Measurements from ENCODE around the gene SELE.
A peak's percentile ranks its signal among the peaks of the same experiment; 100 is the strongest.
"Not testable (repeated sequence)": the region's sequence is repeated elsewhere in the genome, so short reads cannot be mapped to it uniquely, and the experiment has no call there.

Gene SELE

DNA sequence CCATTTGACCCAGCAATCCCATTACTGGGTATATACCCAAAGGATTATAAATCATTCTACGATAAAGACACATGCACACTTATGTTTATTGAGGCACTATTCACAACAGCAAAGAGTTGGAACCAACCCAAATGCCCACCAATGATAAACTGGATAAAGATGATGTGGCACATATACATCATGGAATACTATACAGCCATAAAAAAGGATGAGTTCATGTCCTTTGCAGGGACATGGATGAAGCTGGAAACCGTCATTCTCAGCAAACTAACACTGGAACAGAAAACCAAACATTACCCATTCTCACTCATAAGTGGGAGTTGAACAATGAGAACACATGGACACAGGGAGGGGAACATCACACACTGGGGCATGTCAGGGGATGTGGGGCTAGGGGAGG lies 18.8 kb downstream of the SELE start:
- DNase-seq = not testable (repeated sequence)

DNA sequence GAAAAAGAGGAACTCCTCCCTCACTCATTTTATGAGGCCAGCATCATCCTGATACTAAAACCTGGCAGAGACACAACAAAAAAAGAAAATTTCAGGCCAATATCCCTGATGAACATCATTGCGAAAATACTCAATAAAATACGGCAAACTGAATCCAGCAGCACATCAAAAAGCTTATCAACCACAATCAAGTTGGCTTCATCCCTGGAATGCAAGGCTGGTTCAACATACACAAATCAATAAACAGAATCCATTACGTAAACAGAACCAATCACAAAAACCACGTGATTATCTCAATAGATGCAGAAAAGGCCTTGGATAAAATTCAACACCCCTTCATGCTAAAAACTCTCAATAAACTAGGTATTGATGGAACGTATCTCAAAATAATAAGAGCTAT lies 20.8 kb downstream of the SELE start:
- DNase-seq = not testable (repeated sequence)

DNA sequence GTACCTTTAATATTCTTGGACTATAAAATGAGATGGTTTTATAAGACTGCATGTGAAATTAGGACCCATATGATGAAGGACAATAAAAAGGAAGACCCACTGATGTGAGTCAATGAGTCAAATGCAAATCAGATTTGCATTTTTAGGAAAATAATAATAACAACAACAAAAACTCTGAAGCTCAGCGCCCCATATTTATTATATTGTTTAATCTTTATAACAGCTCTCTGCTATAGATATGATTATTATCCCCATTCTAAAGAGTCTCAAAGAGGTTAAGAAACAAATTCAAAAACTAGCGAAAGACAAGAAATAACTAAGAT lies 21.6 kb downstream of the SELE start:
- no peak for DNase-seq

GRCh38 chr1:169711469-169712308 lies 22.2 kb downstream of the SELE start, which contains the start of gene SELL:
TSS of gene SELL (minus strand) at chr1:169711620. CDS start at chr1:169711498, 122 bp downstream.
- DNase-seq = peak; percentile 13

- no peak for DNase-seq
Observed at GRCh38 chr1:169708647-169709046, 25.2 kb downstream of the SELE start.

- DNase-seq = no peak
Observed at GRCh38 chr1:169707912-169708604, 25.8 kb downstream of the SELE start.

- no peak for DNase-seq
Observed at GRCh38 chr1:169704797-169705196, 29.1 kb downstream of the SELE start.

- DNase-seq = no peak
Observed at GRCh38 chr1:169701261-169702005, 32.4 kb downstream of the SELE start.

DNA sequence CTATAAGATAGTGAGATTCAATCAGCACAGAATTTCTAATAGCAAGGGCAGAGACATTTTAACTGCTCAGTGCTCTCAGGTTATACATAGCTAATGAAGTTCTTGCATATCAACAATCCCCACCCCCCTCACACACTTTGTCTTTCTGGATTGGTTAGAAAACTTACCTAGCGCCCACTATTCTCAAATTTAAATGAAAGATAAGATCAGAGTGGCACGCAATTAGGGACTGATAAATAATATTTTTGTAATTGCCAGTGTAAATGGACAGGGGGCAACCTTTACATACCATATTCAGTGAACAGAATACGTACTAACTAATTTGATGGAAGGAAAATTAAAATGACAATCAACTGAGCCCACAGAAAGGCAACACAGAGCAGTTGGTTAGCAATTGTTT lies 34.2 kb downstream of the SELE start:
- no peak for DNase-seq

DNA sequence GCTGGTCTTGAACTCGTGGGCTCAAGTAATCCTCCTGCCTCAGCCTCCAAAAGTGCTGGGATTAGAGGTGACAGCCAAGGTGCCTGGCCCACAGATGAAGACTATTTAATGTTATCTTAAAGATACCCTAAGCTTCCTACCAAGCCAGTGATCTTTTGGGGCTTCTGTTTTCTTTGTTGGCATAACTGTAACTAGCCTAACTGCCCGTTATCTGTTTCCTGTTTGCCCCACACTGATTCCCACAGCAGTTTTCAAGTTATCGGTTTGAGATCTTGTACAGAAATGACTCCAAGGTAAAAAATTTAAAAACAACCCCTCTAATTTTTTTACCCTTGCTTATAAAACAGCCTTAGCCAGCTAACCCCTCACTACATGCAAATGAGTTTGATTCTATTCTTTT lies 34.9 kb downstream of the SELE start:
- no peak for DNase-seq

DNA sequence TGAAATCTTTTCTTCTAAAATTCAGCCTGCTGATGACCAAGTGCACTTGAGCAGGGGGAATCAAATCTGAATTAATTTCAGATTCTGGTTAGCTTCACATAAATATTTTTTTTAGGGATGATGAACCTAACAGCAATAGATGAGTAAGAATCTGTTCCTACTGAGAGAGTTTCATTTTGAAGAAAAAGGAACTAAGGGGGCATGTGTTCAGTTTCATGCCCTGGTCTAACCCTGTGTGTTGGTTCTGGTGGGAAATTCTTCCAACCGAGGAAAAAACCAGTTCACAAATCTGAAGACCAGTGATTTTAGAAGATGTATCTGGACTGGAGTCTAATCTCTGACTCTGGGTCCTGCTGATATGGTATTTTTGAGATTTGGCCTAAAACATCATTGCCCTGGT lies 36.1 kb downstream of the SELE start:
- no peak for DNase-seq

GRCh38 chr1:169696273-169697100 lies 37.4 kb downstream of the SELE start:
- DNase-seq = no peak

DNA sequence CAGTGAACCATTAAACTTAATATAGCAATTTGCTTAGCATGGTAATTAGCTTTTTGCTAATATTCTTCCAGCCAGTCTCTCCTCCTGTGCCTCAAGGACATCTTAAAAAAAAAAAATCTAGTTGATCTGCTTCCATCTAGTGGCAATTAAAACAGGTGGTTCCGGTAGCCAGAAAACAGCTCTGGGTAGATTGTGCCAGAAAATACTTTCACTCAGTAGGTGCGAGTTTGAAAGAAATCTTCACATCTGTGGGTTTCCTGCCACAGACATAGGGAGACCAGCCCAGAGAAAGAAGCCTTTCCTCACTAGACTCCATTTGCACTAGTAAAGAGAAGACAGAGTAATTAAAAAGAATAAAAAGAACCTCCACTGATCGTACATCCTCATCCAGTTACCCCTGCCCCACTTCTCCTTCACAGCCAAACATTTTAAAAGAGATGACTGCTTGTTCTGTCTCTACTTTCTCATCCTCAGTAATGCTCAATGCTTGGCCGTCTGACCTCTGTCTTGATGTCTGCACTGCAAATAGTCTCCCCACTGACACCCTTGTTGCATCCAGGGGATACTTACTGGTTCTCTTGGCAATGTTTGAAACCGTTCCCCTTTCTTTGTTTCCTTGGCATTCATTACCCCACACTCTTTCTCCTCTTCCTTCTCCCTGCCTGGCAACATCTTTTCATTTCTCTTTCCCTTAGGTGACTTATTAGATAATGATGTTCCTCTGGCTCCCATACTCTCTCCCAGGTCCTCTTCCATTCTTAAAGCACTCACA lies 39.4 kb downstream of the SELE start:
- no peak for DNase-seq

- DNase-seq = no peak
Observed at GRCh38 chr1:169692756-169693460, 41.0 kb downstream of the SELE start.

DNA sequence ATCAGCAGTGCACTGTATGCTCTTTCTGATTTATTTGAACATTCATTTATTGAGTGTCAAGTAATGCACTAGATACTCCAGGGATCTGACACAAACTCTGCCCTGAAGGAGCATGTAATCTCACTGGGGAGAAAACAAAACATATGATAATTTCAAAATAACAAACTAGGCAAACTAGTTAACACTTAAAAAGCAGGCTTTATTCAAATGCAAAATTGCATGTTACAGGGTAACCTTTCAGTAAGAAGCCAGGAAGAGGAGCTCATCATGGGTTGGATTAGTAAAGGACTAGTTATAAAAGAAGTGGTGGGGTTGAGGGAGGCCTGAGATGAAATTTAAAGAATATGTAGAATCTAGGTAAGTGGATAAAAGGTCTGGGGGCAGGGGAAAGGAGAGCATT lies 43.4 kb downstream of the SELE start:
- DNase-seq = no peak

DNA sequence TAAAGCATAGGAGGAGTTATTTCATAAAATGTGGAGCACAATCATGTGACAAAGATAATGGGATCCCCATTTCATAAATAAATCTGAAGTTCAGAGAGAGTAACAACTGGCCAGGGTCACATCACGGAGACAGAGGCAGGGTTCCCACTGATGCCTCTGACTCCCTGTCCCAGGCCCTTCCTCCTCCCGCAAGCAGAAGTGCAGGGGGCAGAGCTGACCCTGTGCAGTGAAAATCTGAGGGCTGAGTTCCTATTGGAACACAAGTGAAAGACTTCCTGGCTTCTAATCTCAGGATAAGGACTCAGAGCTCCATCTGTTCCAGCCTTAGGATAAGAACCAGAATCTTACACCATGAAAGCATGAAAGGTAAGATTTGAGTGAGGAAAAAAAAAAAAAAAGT lies 44.5 kb downstream of the SELE start:
- DNase-seq = no peak

DNA sequence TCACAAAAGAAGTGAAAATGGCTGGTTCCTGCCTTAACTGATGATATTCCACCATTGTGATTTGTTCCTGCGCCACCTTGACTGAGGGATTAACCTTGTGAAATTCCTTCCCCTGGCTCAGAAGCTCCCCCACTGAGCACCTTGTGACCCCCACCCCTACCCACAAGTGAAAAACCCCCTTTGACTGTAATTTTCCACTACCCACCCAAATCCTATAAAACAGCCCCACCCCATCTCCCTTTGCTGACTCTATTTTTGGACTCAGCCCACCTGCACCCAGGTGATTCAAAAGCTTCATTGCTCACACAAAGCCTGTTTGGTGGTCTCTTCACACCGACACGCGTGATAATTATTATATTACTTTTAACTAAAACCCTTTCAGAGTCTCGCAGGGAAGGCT lies 45.5 kb downstream of the SELE start:
- DNase-seq = not testable (repeated sequence)

- DNase-seq = no peak
Observed at GRCh38 chr1:169683661-169684060, 50.2 kb downstream of the SELE start.

GRCh38 chr1:169683168-169683567 lies 50.7 kb downstream of the SELE start:
- not testable (repeated sequence) for DNase-seq

DNA sequence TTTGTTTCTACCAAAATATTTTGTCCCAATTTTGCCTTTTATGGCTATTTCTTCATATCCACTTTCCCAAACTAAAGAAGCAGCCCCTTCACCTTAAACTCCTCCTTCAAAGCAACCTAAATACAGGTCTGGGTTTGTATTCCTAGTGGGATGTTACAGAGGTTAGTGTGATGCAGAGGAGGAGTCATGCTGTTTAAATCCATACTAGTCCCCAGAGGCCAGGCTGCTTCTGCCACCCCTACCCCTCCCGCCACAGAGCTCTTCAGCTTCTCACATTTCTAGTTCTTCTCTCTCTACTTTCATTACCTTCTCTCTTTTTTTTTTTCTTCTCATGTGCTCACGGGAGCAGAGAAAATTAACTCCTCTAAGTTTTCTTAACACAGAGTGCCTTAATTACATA lies 51.8 kb downstream of the SELE start:
- DNase-seq = no peak

GRCh38 chr1:169681140-169681539 lies 52.7 kb downstream of the SELE start:
- no peak for DNase-seq
